ENCODE measurements around the gene VAV2.
A peak's percentile ranks its signal among the peaks of the same experiment; 100 is the strongest.

Gene VAV2

DNA sequence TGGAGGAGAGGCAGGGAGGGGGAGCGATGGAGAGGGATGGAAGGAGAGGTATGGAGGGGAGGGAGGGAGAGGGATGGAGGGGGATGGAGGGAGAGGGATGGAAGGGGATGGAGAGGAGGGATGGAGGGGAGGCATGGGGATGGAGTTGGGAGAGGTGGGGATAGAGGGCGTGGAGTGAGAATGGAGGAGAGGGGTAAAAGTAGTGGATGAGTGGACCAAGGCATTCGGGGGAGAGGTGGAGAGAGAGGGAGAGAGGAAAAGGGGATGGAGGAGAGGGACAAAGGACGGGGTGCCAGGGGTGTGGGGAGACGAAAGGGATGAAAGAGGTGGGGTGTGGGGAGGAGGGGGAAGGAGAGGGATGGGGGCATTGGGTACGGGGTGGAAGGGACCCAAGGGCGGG is 100.4 kb downstream of the VAV2 start:
- no peak for TF ChIP-seq CTCF (conservative IDR thresholded peaks at IDR 0.05; ENCODE audit: control insufficient read depth, insufficient read depth, low read depth, low read length)
- no peak overlapping the region for H3K4me3 ChIP-seq (ENCODE audit: control insufficient read depth, low read depth, low read length)
- DNase-seq (ENCODE audit: low read depth) = no peak

DNA sequence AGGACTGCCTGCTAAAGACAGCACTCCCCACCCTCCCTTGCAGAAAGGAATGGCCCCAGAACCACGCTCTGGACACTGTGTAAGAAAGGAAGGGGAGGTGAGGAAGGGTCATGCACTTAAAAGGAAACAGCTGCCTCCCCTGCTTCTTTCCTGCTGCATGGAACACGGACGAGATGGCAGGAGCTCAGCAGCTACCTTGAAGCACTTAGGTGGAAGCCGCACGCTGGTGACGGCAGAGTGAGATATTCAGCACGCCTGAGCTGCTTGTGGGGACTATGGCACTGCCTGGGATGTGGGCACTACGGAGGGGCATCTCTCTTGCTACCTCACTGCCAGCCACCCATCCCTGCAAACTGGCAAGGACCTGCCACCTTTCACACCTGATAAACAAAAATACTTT is 101.5 kb downstream of the VAV2 start:
- H3K4me3 ChIP-seq (ENCODE audit: control insufficient read depth, low read depth, low read length) = no peak overlapping the region
- no peak for DNase-seq (ENCODE audit: low read depth)
- TF ChIP-seq CTCF (conservative IDR thresholded peaks at IDR 0.05; ENCODE audit: control insufficient read depth, insufficient read depth, low read depth, low read length) = no peak

GRCh38 chr9:133889584-133890301 is 102.4 kb downstream of the VAV2 start:
- peak; percentile 20 for DNase-seq (ENCODE audit: low read depth)
- H3K4me3 ChIP-seq (ENCODE audit: control insufficient read depth, low read depth, low read length) = no peak overlapping the region
- TF ChIP-seq CTCF (conservative IDR thresholded peaks at IDR 0.05; ENCODE audit: control insufficient read depth, insufficient read depth, low read depth, low read length) = no peak

DNA sequence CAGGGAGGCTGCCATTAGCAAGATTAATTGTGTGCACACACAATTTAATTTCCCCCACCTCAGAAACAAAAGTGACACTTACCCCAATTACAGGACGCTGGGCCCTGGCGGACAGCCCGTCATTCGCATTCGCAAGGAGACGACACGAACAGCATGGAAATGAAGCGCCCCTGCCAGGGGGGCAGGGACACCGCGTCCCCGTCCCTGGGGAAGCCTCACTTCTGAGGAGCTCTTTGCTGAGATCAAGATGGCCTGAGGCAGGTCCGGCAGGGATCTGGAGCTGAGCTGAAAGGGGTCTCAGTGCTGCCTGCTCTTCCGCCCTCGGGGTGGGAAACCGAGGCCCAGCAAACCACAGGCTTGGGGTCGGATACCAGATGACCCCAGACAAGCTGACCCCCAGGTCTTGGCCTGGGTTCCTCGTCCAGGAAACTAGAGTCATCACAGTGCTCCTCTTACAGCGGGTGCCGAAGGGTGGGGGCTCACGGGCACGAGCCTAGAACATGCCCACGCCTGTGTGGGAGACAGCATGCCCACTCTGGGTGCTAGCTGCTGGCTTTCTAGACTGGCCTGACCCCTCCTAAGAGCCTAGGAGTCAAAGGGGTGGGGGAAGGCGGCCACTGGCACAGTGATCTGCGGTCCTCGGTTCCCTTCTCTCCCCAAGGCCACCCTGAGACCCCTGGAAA is 103.2 kb downstream of the VAV2 start:
- no peak for DNase-seq (ENCODE audit: low read depth)
- no peak for TF ChIP-seq CTCF (conservative IDR thresholded peaks at IDR 0.05; ENCODE audit: control insufficient read depth, insufficient read depth, low read depth, low read length)
- H3K4me3 ChIP-seq (ENCODE audit: control insufficient read depth, low read depth, low read length) = no peak overlapping the region

GRCh38 chr9:133888048-133888808 is 103.9 kb downstream of the VAV2 start:
- no peak for TF ChIP-seq CTCF (conservative IDR thresholded peaks at IDR 0.05; ENCODE audit: control insufficient read depth, insufficient read depth, low read depth, low read length)
- no peak for DNase-seq (ENCODE audit: low read depth)
- no peak overlapping the region for H3K4me3 ChIP-seq (ENCODE audit: control insufficient read depth, low read depth, low read length)

DNA sequence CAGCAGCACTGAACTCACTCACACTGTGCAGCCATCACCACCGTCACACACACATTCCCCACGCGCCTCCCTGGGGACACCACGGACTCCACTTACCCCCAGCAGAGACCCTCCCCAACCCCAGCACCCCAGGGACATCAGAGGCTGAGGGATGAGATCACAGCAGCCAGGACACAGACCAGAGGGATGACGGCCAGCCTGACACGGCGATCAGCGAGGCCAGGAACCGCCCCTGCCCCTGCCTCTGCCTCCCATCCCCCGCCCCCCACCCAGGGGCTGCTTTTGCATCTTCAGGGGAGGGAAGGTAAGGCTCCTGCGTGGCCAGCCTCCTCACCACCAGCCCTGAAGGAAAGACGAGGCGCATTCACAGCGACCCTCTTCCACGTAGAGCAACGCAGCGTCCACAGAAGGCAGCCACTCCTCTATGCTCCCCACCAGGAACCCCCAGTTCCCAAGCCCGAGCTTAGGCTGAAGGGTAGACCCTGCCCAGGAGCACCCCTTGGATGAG is 104.5 kb downstream of the VAV2 start:
- DNase-seq (ENCODE audit: low read depth) = no peak
- H3K4me3 ChIP-seq (ENCODE audit: control insufficient read depth, low read depth, low read length) = no peak overlapping the region
- TF ChIP-seq CTCF (conservative IDR thresholded peaks at IDR 0.05; ENCODE audit: control insufficient read depth, insufficient read depth, low read depth, low read length) = no peak

Data from fibroblast of mammary gland (primary cell).